ENCODE measurements around the gene KATNB1. TPM values are rescaled to one million over a fixed set of nuclear protein-coding genes. Genes with fewer than 3 reads are reported as not detected.
"Not testable (repeated sequence)": the region's sequence is repeated elsewhere in the genome, so short reads cannot be mapped to it uniquely, and the experiment has no call there.

KATNB1 gene
- total and polyA plus RNA-seq, 10 donors, result 10.6 to 23.1 (median 17.0) TPM

GRCh38 chr16:57743886-57744641 lies 8.5 kb downstream of the KATNB1 start:
- intact Hi-C loops (cut with DNase I; ENCODE audit: low total_unique reads), result no loop called here
- TF ChIP-seq POLR2A (IDR thresholded peaks at IDR 0.05) (no peak), POLR2AphosphoS5 (IDR thresholded peaks at IDR 0.05) (no peak), CTCF (IDR thresholded peaks at IDR 0.05 in 8 of 11, conservative IDR thresholded peaks at IDR 0.05 in 3 of 11) (no peak)

GRCh38 chr16:57744642-57744903 lies 9.0 kb downstream of the KATNB1 start:
- Histone ChIP-seq H3K9me3 (no peaks in the 10 kb centered on the region), H3K27me3 (replicated peaks in 1 of 7) (no peaks in the 10 kb centered on the region), H3K4me1 (no peaks in the 10 kb centered on the region), H3K4me3 (no peak overlapping the region), H3K27ac (no peak overlapping the region), H3K36me3 (peaks cover 0 to 77% (median 22%) of the 10 kb centered on the region in 6 donors)
- intact Hi-C loops (cut with DNase I; ENCODE audit: low total_unique reads), result no loop called here
- TF ChIP-seq POLR2AphosphoS5 (IDR thresholded peaks at IDR 0.05) (no peak), CTCF (IDR thresholded peaks at IDR 0.05 in 8 of 11, conservative IDR thresholded peaks at IDR 0.05 in 3 of 11) (no peak), POLR2A (IDR thresholded peaks at IDR 0.05) (no peak)
- no peak for DNase-seq
- 80 to 97% (median 93%) methylated on average over 6 to 7 of the region's 7 CpGs for WGBS, 5 donors

More at GRCh38 chr16:57743886-57744641, 8.5 kb downstream of the KATNB1 start:
- H3K4me3 ChIP-seq, result no peak overlapping the region
- WGBS, 5 donors, result 90 to 96% (median 94%) methylated on average over 13 to 23 of the region's 23 CpGs
- no peaks in the 10 kb centered on the region for H3K4me1 ChIP-seq
- no peaks in the 10 kb centered on the region for H3K9me3 ChIP-seq
- peaks cover 0 to 81% (median 22%) of the 10 kb centered on the region in 6 donors for H3K36me3 ChIP-seq
- H3K27ac ChIP-seq, result no peak overlapping the region
- DNase-seq, result peak; percentile 52
- H3K27me3 ChIP-seq (replicated peaks in 1 of 7), result no peaks in the 10 kb centered on the region

GRCh38 chr16:57745768-57746167 lies 10.2 kb downstream of the KATNB1 start:
- Histone ChIP-seq H3K27ac (no peak overlapping the region), H3K4me1 (no peaks in the 10 kb centered on the region), H3K27me3 (replicated peaks in 1 of 7) (no peaks in the 10 kb centered on the region), H3K9me3 (no peaks in the 10 kb centered on the region), H3K36me3 (peaks cover 0 to 80% (median 23%) of the 10 kb centered on the region in 6 donors), H3K4me3 (no peak overlapping the region)
- TF ChIP-seq POLR2AphosphoS5 (IDR thresholded peaks at IDR 0.05) (no peak), CTCF (IDR thresholded peaks at IDR 0.05 in 8 of 11, conservative IDR thresholded peaks at IDR 0.05 in 3 of 11) (no peak), POLR2A (IDR thresholded peaks at IDR 0.05) (no peak)
- WGBS, 5 donors, result 94 to 99% (median 98%) methylated on average over 3 of the region's 3 CpGs
- no peak for DNase-seq
- intact Hi-C loops (cut with DNase I; ENCODE audit: low total_unique reads), result no loop called here

- peaks cover 0 to 80% (median 25%) of the 10 kb centered on the region in 6 donors for H3K36me3 ChIP-seq
- intact Hi-C loops (cut with DNase I; ENCODE audit: low total_unique reads); H3K4me3 ChIP-seq; H3K27ac ChIP-seq; H3K27me3 ChIP-seq (replicated peaks in 1 of 7); H3K9me3 ChIP-seq; H3K4me1 ChIP-seq; DNase-seq: not testable (repeated sequence)
- 90 to 96% (median 92%) methylated on average over 5 to 7 of the region's 7 CpGs for WGBS, 5 donors
Observed at GRCh38 chr16:57746316-57746715, 10.7 kb downstream of the KATNB1 start.

Data from spleen (tissue), 11 donors.